ENCODE data around the gene GPR152.
A peak's percentile ranks its signal among the peaks of the same experiment; 100 is the strongest.
"Not testable (repeated sequence)": the region's sequence is repeated elsewhere in the genome, so short reads cannot be mapped to it uniquely, and the experiment has no call there.

The GPR152 gene

DNA sequence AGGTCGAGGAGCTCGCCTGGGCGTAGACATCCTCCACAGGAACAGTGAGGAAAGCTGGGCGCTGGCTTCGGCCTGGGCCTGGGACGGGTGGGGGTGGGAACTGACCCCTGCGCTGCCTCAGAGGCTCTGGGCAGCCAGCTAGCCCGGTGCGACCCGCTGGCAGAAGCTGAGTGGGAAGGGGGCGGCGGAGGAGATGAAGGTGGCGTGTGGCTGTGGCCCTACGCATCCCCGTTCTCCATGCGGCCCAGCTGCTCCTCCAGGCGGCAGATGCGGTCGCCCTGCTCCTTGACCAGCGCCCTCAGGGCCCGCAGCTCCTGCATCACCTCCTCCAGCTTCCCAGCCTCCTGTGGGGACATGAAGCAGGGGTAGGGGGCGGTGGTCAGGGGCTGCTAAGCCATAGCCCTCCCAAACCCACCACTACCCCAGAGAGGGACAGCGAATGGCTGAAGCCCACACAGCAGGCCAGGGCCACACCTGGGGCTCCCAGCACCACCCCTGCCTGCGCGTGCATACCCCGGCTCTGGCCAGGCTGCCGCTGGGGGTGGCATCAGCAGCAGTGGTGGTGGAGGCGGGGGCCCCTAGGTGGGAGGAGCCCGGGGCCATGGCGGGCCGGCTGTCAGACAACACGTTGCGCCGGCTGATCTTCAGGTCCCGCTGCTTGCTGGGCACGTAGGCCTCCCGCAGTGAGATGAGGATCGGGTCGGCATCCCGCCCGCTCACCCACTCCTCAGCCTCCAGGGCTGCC is 14.2 kb downstream of the GPR152 start:
- DNase-seq, result peak; percentile 78

DNA sequence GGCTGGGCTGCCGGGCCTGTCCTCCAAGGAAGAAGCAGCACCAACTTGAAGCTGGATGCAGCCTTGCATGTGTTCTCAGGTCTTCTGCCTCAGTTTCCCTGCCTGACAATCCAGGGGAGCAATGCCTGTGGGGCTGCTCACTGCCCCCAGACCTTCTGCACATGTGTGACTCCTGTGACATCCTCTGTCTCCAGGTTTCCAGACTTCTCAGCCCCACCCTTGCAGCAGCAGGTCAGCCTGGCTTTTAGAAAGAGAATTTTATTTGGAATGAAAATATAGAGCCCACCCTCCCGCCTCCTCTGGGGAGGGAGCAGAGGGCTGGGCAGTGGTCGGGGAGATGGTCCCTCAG is 14.7 kb downstream of the GPR152 start:
- DNase-seq, result no peak

DNA sequence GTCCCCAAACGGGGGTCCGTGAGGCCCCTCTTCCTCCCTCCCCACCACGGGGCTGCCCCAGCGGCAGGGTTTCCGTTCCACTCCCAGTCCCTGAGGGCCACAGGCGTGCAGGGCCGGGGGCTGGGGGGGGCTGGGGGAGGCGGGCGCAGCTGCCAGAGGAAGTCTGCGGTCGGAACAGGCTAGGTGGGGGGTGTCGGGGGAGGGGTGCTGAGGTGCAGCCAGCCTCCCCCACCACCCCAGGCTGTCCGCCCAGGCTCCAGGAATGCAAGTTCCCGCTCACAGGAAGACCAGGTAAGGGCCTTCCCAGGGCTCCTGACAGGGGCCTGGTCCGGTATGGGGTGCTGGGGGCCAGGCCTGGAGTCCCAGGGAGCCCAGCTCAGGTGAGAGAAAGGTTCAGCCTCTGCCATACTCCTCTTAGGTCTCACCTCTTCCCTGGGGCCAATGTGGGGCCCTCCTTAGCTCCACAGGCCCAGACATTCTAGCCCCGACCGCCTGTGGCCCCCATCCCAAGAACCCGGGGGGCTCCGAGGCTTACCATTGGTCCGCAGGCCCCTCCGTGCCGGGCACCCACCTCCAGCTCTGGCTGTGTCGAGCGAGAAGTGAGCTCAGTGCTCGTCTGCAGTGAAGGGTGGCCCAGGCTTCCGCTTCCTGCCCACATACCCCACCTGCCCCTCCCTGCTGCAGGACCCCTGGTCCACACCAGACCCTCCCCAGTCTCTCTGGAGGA is 15.3 kb downstream of the GPR152 start, which contains the start of gene PTPRCAP:
Gene PTPRCAP (minus strand): TSS at position 601 of the 727 bp plus-strand sequence. CDS start 63 bp downstream, at position 538.
- DNase-seq, result no peak

DNA sequence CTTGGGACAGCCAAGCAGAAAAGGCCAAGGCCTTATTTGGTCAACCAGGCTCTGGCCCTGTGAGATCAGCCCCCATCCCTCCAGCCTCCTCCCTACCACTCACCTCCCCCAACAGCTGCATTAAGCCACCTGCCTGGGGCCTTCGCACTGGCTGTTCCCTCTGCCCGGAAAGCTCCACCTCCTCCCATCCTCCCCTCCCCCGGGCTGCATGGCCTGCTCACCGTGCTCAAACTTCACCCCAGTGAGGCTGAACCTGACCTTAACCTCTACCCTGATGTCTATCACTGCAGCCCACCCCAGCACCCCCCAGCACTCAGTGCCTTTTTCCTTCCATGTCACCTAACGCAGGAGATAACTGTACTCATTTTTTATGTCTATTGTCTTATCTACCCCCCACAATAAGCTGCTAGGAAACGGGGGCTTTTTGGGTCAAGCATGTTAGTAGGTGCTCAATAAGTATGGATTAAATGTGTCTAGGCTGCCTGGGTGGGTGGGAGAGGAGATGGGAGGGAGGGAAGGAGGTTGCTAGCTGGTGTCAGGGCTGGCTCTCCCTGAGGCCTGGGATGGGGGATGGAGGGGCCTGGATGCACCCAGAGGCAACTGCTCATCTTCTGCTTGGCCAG is 16.0 kb downstream of the GPR152 start:
- DNase-seq, result peak; percentile 66

DNA sequence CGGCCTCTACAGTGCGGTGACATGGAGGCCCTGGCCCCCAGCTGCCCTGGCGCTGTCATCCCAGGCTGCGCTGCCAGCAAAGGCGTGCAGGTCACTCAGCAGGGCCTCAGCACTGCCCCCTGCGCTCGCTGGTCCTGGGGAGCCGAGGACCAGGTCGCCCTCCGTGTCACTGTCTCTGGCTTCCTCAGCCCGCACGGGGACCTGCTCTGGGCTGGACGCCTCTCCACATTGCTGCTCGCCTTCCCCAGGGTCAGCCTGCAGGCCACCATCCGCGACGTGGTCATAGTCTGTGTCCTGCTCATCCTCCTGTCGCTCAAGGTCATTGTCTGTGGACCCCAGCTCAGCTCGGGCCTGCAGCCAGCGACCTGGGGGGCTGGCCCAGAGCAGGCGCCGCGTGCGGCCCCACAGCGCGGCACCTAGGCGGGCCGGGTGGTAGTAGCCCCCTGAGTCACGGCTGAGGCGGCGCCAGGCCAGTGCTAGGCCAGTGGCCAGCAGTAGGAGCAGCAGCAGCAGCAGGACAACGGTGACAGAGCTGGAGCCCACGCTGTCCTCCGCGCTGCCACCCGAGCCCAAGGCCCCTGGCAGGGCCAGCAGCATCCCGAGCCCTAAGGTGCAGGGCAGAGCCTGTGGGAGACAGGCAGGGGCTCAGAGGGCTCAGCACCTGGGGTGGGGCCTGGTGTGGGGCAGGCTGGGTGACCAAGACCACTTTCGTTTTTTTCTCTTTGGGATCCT is 16.6 kb downstream of the GPR152 start:
- no peak for DNase-seq

DNA sequence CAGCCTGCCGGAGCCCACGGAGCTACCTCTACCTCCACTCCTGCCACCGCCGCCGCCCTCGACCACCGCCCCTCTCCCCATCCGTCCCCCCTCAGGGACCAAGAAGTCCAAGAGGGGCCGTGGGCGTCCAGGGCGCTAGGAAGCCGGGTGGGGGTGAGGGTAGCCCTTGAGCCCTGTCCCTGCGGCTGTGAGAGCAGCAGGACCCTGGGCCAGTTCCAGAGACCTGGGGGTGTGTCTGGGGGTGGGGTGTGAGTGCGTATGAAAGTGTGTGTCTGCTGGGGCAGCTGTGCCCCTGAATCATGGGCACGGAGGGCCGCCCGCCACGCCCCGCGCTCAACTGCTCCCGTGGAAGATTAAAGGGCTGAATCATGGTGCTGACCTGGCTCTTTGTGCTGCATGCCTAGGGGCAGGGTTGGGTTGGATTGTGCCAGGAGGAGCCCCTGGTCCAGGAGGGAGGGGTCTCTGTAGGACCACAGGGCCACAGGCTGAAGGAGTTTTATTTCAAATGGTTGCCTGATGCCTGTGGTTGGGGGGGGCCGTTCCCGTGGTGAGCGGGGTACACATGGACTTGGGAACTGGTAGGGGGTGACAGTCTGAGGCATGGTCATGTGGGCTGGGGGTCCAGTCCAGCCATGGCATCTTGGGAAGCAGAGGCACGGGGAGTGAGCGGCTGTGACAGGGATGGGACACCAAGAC is 17.4 kb downstream of the GPR152 start:
- DNase-seq, result no peak

DNA sequence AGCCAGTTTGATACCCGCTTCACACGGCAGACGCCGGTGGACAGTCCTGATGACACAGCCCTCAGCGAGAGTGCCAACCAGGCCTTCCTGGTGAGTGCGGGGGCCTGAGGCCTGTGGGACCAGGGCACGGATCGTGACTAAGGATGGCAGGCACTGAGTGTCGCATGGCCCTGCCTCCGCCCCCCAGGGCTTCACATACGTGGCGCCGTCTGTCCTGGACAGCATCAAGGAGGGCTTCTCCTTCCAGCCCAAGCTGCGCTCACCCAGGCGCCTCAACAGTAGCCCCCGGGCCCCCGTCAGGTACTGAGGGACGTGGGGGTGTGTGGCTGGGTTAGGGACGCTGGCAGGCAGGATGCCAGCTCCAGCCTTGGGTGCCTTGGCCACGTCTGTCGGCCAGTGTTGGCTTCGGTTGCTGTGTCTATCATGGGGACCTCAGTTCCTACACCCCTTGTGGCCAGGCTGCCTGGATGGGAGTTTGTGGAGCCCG is 18.1 kb downstream of the GPR152 start:
- DNase-seq, result no peak

DNA sequence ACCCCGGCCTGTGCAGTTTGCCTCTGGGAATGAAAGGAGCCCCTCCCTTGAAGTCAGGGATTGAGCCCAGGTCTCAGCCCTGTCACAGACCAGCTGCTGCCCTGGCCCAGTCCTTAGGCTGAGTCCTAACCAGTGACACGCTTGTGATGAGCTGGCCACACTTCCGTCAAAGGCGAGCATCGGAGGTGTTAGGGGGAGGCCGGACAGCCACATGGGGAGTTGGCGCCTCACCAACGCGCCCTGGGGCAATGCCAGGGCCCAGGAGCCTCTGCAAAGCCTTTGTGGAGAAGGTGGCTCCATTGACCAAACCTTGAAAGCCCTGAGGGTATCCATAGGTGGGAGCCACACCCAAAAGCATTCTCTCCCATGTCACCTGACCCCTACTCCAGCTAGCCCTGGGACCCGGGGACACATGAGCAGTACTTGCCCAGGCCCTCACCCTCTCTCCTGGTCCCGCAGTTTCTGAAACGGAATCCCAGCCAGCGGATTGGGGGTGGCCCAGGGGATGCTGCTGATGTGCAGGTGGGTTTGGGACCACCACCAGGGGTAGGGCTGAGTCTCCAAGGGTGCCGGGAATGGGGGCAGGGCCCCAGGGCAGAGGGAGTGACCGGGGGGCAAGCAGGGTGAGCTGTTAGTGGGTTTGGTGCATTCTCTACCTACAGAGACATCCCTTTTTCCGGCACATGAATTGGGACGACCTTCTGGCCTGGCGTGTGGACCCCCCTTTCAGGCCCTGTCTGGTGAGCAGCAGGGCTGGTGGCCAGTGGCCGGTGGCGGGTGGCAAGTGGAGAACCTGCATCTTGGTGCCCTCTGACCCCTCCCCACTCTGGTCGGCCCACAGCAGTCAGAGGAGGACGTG is 18.8 kb downstream of the GPR152 start:
- DNase-seq, result no peak

DNA sequence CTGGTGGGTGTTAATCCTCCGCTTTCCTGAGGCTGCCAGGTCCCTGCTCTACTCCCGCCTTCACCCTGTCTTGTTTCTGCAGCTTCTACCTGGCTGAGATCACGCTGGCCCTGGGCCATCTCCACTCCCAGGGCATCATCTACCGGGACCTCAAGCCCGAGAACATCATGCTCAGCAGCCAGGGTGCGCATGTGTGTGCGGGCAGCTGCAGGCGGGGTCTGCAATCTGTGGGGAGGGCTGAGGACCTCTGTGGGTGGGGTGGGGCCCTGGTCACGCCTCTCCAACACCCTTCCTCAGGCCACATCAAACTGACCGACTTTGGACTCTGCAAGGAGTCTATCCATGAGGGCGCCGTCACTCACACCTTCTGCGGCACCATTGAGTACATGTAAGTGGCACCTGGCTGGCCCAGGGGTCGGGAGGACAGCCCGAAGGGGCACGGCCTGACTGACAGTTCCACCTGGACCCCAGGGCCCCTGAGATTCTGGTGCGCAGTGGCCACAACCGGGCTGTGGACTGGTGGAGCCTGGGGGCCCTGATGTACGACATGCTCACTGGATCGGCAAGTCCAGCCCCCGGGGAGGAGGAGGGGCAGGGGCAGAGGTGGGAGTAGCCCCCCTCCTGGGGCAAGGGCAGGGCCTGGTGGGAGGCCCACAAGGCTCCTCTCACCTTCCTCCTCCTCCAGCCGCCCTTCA is 19.7 kb downstream of the GPR152 start:
- DNase-seq, result no peak

DNA sequence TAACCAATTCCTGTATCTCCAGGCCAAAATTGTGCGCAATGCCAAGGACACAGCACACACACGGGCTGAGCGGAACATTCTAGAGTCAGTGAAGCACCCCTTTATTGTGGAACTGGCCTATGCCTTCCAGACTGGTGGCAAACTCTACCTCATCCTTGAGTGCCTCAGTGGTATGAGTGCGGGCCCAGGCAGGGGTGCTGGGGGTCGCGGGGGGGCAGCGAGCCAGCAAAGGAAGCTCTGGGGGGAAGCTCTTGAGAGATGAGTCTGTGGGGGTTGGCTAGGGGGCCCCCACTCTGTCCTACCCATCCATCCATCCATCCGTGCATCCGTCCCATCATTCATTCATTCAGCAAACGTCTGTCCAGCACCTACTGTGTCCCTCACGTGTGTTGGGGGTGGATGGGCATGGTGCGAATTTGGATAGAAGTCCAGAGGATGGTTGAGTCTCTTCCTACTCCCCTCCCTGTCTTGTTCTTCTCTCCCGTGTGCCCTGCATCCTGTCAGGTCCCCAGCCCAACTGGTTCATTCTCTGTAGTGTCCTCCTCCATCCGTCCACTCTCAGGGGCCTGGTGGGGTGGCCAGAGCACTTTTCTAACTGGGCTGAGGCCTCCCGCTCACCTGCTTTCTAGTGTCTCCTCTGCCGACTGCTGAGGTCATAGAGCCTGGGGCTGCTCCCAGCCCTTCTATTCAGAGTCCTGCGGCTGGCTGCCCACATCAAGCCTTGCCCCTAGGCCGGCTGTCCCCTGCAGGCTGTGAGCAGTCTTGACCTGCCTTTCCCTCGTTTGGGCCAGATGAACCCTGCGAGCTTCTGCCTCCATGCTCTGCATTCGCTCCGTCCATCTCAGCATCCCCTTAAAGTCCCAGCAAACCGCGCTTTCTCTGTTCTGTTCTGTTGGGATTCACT is 20.9 kb downstream of the GPR152 start:
- no peak for DNase-seq

DNA sequence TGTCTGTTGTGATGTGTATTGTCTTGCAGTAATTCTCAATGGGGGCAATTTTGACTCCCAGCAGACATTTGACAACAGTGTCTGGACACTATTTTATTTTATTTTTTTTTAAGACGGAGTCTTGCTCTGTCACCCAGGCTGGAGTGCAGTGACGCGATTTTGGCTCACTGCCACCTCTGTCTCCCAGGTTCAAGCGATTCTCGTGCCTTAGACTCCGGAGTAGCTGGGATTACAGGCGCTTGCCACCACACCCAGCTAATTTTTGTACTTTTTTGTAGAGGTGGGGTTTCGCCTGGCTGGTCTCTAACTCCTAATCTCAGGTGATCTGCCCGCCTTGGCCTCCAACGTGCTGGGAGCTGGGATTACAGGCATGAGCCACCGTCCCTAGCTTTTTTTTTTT is 22.8 kb downstream of the GPR152 start:
- DNase-seq, result no peak

DNA sequence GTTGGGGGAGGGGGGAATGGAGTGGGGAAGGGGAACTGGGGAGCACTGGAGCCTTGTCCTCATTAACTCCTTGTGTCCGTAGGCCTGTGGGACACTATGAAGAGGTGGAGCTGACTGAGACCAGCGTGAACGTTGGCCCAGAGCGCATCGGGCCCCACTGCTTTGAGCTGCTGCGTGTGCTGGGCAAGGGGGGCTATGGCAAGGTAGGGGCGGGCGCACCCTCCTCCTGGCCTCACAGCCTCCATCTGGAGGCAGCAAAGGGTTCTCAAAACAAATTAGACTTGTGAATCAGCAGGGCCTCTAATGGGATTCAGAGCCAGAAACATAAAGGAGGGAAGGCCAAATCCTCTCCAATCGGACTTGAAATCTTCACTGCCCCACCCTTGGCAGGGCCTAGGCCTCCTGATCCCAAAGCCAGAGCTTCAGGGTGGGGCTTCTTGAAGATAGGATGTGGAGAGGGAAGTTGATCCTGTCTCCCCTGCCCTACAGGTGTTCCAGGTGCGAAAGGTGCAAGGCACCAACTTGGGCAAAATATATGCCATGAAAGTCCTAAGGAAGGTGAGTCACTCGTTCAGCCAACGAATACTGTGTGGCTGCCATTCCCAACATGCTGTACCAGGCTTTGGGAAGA is 23.4 kb downstream of the GPR152 start:
- no peak for DNase-seq

DNA sequence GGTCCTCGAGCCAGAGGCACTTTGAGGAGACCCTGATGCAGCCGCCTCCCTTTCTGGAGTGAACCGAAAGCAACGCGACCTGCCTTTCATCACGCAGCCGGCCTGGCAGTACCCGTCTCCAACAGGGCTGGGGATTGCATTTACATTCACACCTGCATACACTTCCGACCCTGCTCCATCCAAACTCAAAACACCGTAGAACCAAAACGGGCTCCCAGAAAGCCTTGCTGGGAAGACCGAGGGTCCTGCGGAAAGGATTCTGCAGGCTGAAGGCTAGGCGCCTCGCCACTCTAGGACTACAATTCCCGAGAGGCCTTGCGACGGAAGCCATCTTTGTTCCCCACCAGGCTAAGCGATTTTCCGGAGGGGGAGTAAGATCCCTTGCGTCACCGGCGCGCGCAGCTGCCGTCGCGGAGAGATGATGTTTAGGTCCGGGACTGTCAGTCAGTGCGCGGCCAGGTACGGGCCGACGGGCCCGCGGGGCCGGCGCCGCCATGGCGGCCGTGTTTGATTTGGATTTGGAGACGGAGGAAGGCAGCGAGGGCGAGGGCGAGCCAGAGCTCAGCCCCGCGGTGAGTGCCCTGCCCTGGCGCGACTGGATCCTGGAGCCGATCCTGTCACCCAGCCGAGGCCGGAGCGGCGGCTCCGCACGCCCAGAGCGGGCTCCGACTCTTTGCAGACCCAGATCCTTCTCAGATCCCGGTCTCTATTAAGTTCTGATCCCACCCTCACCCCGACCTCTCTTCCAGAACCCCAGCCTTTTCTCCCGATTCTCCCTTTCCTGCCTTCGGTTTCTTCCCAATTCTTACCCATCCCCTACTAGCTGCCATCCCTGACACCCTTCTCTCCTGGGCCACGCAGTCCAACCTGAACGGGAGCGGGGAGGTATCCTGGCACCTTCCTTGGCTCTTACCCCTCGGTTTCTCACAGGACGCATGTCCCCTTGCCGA is 24.2 kb downstream of the GPR152 start, which contains the start of gene RPS6KB2:
Gene RPS6KB2 (plus strand): TSS at position 443 of the 950 bp plus-strand sequence. CDS start 52 bp downstream, at position 495.
- peak; percentile 100 for DNase-seq

DNA sequence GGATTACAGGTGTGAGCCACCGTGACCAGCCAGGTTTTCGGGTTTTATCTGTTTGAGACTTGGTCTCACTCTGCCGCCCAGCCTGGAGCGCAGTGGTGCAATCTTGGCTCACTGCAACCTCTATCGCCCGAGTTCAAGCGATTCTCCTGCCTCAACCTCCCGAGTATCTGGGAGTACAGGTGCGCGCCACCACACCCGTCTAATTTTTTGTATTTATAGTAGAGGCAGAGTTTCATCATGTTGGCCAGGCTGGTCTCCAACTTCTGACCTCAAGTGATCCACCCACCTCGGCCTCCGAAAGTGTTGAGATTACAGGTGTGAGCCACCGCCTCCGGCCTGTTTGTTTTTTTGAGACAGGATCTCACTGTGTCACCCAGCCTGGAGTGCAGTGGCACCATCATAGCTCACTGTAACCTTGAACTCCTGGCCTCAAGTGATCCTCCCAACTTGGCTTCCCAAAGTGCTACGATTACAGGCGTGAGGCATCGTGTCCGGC is 25.1 kb downstream of the GPR152 start:
- not testable (repeated sequence) for DNase-seq

DNA sequence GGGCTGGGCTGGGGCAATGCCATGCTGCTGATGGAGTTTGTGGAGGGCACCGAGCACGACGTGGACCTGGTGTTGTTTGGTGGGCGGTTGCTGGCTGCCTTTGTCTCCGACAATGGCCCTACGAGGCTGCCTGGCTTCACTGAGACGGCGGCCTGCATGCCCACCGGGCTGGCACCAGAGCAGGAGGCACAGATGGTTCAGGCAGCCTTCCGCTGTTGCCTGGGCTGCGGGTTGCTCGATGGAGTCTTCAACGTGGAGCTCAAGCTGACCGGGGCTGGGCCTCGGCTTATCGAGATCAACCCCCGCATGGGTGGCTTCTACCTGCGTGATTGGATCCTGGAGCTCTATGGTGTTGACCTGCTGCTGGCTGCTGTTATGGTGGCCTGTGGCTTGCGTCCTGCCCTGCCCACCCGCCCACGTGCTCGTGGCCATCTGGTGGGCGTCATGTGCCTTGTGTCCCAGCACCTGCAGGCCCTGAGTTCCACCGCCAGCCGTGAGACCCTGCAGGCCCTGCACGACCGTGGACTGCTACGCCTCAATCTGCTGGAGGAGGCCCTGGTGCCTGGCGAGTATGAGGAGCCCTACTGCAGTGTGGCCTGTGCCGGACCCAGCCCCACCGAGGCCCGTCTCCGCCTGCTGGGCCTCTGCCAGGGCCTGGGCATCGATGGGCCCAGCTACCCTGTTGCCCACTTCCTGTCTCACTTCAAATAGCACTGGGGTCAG is 28.5 kb downstream of the GPR152 start:
- DNase-seq, result no peak

DNA sequence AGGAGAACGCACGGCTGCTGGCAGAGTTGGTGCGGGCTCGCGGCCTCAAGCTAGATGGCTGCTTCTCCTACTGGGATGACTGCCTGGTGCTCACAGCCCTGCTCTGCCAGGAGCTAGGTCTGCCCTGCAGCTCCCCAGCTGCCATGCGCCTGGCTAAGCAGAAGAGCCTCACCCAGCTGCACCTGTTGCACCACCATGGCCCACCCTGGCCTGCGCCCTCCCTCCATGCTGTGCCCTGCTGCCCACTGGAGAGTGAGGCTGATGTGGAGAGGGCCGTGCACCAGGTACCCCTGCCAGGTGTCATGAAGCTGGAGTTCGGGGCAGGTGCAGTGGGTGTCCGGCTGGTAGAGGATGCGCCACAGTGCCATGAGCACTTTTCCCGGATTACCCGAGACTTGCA is 29.1 kb downstream of the GPR152 start:
- DNase-seq, result no peak

DNA sequence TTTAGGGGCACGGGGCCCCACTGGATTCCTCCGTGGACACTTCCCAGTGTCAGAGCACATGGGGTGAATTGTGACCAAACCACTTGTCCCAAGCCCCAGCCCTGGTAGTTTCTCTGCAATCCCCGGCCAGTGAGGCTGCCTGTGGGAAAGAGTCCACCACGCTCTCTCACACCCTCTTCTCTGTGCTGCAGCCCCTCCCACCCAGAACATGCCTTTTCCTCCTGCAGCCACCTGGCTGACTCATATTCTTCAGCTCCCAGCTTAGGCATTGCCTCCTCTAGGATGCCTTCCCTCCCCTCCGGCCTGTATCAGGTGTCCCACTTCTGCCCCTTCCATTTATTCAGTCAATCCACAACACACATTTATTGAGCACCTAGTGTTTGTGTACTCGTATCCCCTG is 29.6 kb downstream of the GPR152 start:
- no peak for DNase-seq

Data from activated CD4-positive, CD25-positive, alpha-beta regulatory T cell treated with anti-CD3 and anti-CD28 coated beads, Interleukin-2, amount 50 U/mL, for 72 hours (primary cell).